ENCODE data around the gene SDR42E2.
A peak's percentile ranks its signal among the peaks of the same experiment; 100 is the strongest.

Gene SDR42E2

GRCh38 chr16:22181426-22181825 is 19.1 kb downstream of the SDR42E2 start:
- DNase-seq (ENCODE audit: extremely low read depth, low read depth), result no peak
- TF ChIP-seq, protein P1, sequence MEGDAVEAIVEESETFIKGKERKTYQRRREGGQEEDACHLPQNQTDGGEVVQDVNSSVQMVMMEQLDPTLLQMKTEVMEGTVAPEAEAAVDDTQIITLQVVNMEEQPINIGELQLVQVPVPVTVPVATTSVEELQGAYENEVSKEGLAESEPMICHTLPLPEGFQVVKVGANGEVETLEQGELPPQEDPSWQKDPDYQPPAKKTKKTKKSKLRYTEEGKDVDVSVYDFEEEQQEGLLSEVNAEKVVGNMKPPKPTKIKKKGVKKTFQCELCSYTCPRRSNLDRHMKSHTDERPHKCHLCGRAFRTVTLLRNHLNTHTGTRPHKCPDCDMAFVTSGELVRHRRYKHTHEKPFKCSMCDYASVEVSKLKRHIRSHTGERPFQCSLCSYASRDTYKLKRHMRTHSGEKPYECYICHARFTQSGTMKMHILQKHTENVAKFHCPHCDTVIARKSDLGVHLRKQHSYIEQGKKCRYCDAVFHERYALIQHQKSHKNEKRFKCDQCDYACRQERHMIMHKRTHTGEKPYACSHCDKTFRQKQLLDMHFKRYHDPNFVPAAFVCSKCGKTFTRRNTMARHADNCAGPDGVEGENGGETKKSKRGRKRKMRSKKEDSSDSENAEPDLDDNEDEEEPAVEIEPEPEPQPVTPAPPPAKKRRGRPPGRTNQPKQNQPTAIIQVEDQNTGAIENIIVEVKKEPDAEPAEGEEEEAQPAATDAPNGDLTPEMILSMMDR (IDR thresholded peaks at IDR 0.05; ENCODE audit: low read depth, low read length), result no peak

DNA sequence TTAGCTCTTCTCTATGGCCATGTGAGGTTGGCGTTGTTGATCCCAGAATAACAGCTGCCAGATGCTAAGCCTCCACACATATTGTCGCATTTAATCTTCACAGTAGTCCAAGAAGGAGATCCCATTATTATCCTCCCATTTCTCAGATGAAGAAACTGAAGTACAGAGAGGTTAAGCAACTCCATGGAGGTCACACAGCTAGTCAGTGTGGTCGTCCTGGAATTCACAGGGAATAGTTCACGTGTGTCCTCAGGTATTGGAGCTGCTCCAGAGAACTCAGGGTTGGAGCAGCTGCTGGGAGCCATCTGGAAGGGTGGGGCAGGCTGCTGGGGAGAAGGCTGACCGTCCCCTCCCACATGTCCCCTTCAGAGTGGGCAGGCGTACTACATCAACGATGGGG is 19.5 kb downstream of the SDR42E2 start:
- TF ChIP-seq, protein P1 (IDR thresholded peaks at IDR 0.05; ENCODE audit: low read depth, low read length), result no peak

DNA sequence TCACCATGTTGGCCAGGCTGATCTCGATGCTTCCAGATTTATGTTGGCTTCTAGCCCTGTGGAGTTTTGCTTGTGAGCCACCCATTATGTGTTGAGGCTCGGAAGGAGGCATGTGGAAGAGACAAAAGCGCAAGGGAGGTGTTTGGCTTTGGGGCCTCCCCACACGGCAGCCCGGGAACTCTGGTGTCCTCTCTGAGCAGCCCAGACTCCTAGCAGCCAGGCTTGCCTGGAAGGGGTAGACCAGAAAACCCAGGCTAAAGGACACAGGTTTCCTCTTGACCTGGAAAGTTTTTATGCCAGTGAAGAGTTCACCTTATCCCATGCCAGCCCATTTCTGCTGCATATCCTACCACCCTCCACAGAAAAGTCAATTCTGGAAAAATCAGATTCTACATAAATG is 21.0 kb downstream of the SDR42E2 start:
- TF ChIP-seq, protein P1 (IDR thresholded peaks at IDR 0.05; ENCODE audit: low read depth, low read length), result no peak
- no peak for DNase-seq (ENCODE audit: extremely low read depth, low read depth)

More for the DNA sequence above, 19.5 kb downstream of the SDR42E2 start:
- DNase-seq (ENCODE audit: extremely low read depth, low read depth), result no peak

GRCh38 chr16:22183901-22184614 is 21.8 kb downstream of the SDR42E2 start:
- DNase-seq (ENCODE audit: extremely low read depth, low read depth), result no peak
- TF ChIP-seq, protein P1 (IDR thresholded peaks at IDR 0.05; ENCODE audit: low read depth, low read length), result peak; percentile 13

GRCh38 chr16:22184615-22184968 is 22.3 kb downstream of the SDR42E2 start:
- TF ChIP-seq, protein P1 (IDR thresholded peaks at IDR 0.05; ENCODE audit: low read depth, low read length), result no peak

DNA sequence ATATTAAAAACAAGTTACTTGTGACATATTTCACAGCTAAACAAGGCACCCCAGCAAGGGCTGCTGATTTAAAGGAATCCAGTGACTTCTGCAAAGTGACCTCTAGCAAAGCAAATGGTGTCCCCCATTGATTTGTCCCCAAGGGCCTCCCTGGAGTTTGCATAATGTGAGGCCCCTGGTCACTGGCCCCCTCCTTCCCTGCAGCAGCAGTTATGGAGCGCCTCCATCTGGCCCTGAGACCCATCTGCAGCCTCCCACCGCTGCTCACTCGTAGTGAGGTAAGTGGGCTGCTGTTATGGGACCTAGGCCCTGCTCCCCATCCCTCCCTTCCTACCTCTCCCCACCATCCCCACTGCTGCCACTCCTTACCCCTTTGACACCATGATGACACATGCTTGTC is 24.2 kb downstream of the SDR42E2 start:
- TF ChIP-seq, protein P1 (IDR thresholded peaks at IDR 0.05; ENCODE audit: low read depth, low read length), result no peak

More at GRCh38 chr16:22184615-22184968, 22.3 kb downstream of the SDR42E2 start:
- DNase-seq (ENCODE audit: extremely low read depth, low read depth), result no peak

GRCh38 chr16:22188267-22188594 is 25.9 kb downstream of the SDR42E2 start:
- TF ChIP-seq, protein P1 (IDR thresholded peaks at IDR 0.05; ENCODE audit: low read depth, low read length), result no peak
- no peak for DNase-seq (ENCODE audit: extremely low read depth, low read depth)

More for the DNA sequence above, 24.2 kb downstream of the SDR42E2 start:
- no peak for DNase-seq (ENCODE audit: extremely low read depth, low read depth)

Data from AG09319 (cell line).